CD14-positive monocyte (primary cell): ENCODE results near the gene PRAC1. TPM values are rescaled to one million over a fixed set of nuclear protein-coding genes. Genes with fewer than 3 reads are reported as not detected.

Source experiments
- DNase-seq, 3 donors: peaks; one replicate each; pipeline ENCODE4 v3.0.0-alpha.2; 2011 to 2022
- H2AFZ ChIP-seq: 2 replicates; pipeline ENCODE4 v1.6.0; 2012; ENCODE audit warnings: mild to moderate bottlenecking, low read depth, low read length, inconsistent platforms; ENCODE audit not compliant: insufficient read depth, poor library complexity, severe bottlenecking
- H3K27ac ChIP-seq, 2 donors: 1 replicate in 1 of 2; 2 replicates in 1 of 2; pipeline ENCODE4 v1.5.1; 2012 to 2013; ENCODE audit warnings: low read length in 2 of 2, control low read depth in 1 of 2, inconsistent platforms in 1 of 2, low read depth in 1 of 2, mild to moderate bottlenecking in 1 of 2
- H3K27me3 ChIP-seq, 2 donors: one replicate each; pipeline versions ENCODE4 v1.6.0 to v1.6.1; 2011 to 2013; ENCODE audit warnings: low read length in 2 of 2; ENCODE audit not compliant: control insufficient read depth in 2 of 2, insufficient read depth in 2 of 2
- H3K36me3 ChIP-seq, 2 donors: replicated peaks in 1 of 2; 1 replicate in 1 of 2; 2 replicates in 1 of 2; pipeline versions ENCODE4 v1.5.1 to v1.6.1; 2012 to 2013; ENCODE audit warnings: low read length in 2 of 2, control low read depth in 1 of 2, inconsistent platforms in 1 of 2, mild to moderate bottlenecking in 1 of 2; ENCODE audit not compliant: insufficient read depth in 2 of 2, control insufficient read depth in 1 of 2
- H3K4me1 ChIP-seq, 2 donors: 1 replicate in 1 of 2; 2 replicates in 1 of 2; pipeline versions ENCODE4 v1.5.1 to v1.6.1; 2012 to 2013; ENCODE audit warnings: low read length in 2 of 2, control low read depth in 1 of 2, inconsistent platforms in 1 of 2, mild to moderate bottlenecking in 1 of 2, moderate library complexity in 1 of 2; ENCODE audit not compliant: insufficient read depth in 2 of 2, control insufficient read depth in 1 of 2
- H3K4me2 ChIP-seq: replicated peaks from 2 replicates; pipeline ENCODE3; 2012; ENCODE audit warnings: low read length, moderate library complexity, mild to moderate bottlenecking; ENCODE audit not compliant: poor library complexity, severe bottlenecking; ENCODE audit errors: extremely low read depth
- H3K4me3 ChIP-seq, 3 experiments: fragments of 200-600 bp in 1 of 3; sonication (generic) in 1 of 3; replicated peaks in 1 of 3; 1 replicate in 2 of 3; 2 replicates in 1 of 3; pipeline ENCODE4 v1.5.1; 2011 to 2013; ENCODE audit warnings: low read length in 3 of 3, mild to moderate bottlenecking in 3 of 3, control low read depth in 2 of 3, low read depth in 2 of 3, inconsistent platforms in 1 of 3, moderate library complexity in 1 of 3
- H3K79me2 ChIP-seq: 2 replicates; pipeline ENCODE4 v1.6.0; 2012; ENCODE audit warnings: mild to moderate bottlenecking, control low read depth, inconsistent platforms, low read length, moderate library complexity; ENCODE audit not compliant: insufficient read depth
- H3K9ac ChIP-seq: 2 replicates; pipeline ENCODE4 v1.6.0; 2017; ENCODE audit warnings: low read length, mild to moderate bottlenecking; ENCODE audit not compliant: insufficient read depth, poor library complexity, severe bottlenecking
- H3K9me3 ChIP-seq, 2 donors: replicated peaks in 1 of 2; 1 replicate in 1 of 2; 2 replicates in 1 of 2; pipeline versions ENCODE4 v1.5.1 to v1.6.1; 2012 to 2013; ENCODE audit warnings: low read length in 2 of 2, control low read depth in 1 of 2; ENCODE audit not compliant: control insufficient read depth in 1 of 2, insufficient read depth in 1 of 2
- H4K20me1 ChIP-seq: 2 replicates; pipeline ENCODE4 v1.6.0; 2012; ENCODE audit warnings: mild to moderate bottlenecking, low read length, control low read depth, moderate library complexity; ENCODE audit not compliant: insufficient read depth
- H3K27ac Mint-ChIP-seq, 7 donors: one replicate each; pipeline ENCODE4 v1.8.0; 2020; ENCODE audit warnings: mild to moderate bottlenecking in 7 of 7, mixed read lengths in 7 of 7, moderate library complexity in 6 of 7, inconsistent platforms in 2 of 7
- H3K27me3 Mint-ChIP-seq, 3 donors: one replicate each; pipeline ENCODE4 v1.8.0; 2021 to 2022; ENCODE audit warnings: low read depth in 3 of 3, mild to moderate bottlenecking in 3 of 3, mixed read lengths in 3 of 3, moderate library complexity in 3 of 3, inconsistent platforms in 1 of 3
- H3K36me3 Mint-ChIP-seq, 2 donors: one replicate each; pipeline ENCODE4 v1.8.0; 2020; ENCODE audit warnings: mixed read lengths in 2 of 2, inconsistent platforms in 1 of 2, mild to moderate bottlenecking in 1 of 2
- H3K4me1 Mint-ChIP-seq: one replicate; pipeline ENCODE4 v1.8.0; 2020; ENCODE audit warnings: mild to moderate bottlenecking, mixed read lengths
- H3K4me3 Mint-ChIP-seq, 2 donors: one replicate each; pipeline ENCODE4 v1.8.0; 2020; ENCODE audit warnings: mild to moderate bottlenecking in 2 of 2, mixed read lengths in 2 of 2, moderate library complexity in 1 of 2
- H3K9me3 Mint-ChIP-seq, 7 donors: one replicate each; pipeline ENCODE4 v1.8.0; 2020 to 2022; ENCODE audit warnings: mixed read lengths in 7 of 7, mild to moderate bottlenecking in 6 of 7, moderate library complexity in 6 of 7, inconsistent platforms in 2 of 7
- CTCF ChIP-seq: fragments of 200-600 bp; IDR thresholded peaks from one replicate; pipeline ENCODE4 v1.8.0; 2022; ENCODE audit warnings: antibody characterized with exemption, mild to moderate bottlenecking
- WGBS: methylation state at CpG from one replicate; pipeline ENCODE4 v1.1.5; 2013; ENCODE audit warnings: missing lambda C conversion rate; ENCODE audit not compliant: insufficient coverage; 5-methylcytosine and 5-hydroxymethylcytosine counted together
- intact Hi-C, 2 donors: fragments of 100-400 bp; cut with micrococcal nuclease; formaldehyde crosslinking; loops; one replicate each; pipeline versions ENCODE4 v1.15.0 to v1.15.1; 2023
- polyA plus RNA-seq, 3 donors: library from polyadenylated mRNA; depleted of rRNA in 1 of 3; unstranded in 2 of 3; stranded (reverse) in 1 of 3; fragments of 300-500 nt in 2 of 3; fragments of >200 nt in 1 of 3; fragmentation: Illumina TruSeq in 2 of 3; gene quantifications; 1 replicate in 2 of 3; 2 replicates in 1 of 3; pipeline ENCODE4 v1.2.3, GENCODE V29; 2012 to 2021

The PRAC1 gene
- polyA plus RNA-seq, 3 donors, result not detected

GRCh38 chr17:48725004-48725287 lies 2.6 kb upstream of the PRAC1 start:
- no peaks in the 10 kb centered on the region for H3K79me2 ChIP-seq
- Mint-ChIP-seq H3K4me1 (peaks cover 33% of the 10 kb centered on the region), H3K27me3 (peaks cover 98 to 100% (median 100%) of the 10 kb centered on the region in 3 donors), H3K27ac (no peak overlapping the region), H3K9me3 (peaks cover 0 to 47% (median 21%) of the 10 kb centered on the region in 7 donors), H3K4me3 (peak overlapping the region in 1 of 2 donors; percentile 88), H3K36me3 (peaks cover 0 to 16% of the 10 kb centered on the region in 2 donors)
- H4K20me1 ChIP-seq, result no peaks in the 10 kb centered on the region
- no peaks in the 10 kb centered on the region for H3K36me3 ChIP-seq
- peaks cover 12 to 60% of the 10 kb centered on the region in 2 donors for H3K9me3 ChIP-seq
- no peak for DNase-seq
- no peak overlapping the region for H3K4me3 ChIP-seq
- WGBS, result 5% methylated on average over 9 of the region's 16 CpGs
- no peak overlapping the region for H2AFZ ChIP-seq
- H3K4me2 ChIP-seq, result no peak overlapping the region
- H3K9ac ChIP-seq, result no peak overlapping the region
- peaks cover 22% of the 10 kb centered on the region in 2 donors for H3K4me1 ChIP-seq
- H3K27me3 ChIP-seq, result peaks cover 96 to 100% of the 10 kb centered on the region in 2 donors
- intact Hi-C loops, result no loop called here
- no peak for TF ChIP-seq CTCF
- no peak overlapping the region for H3K27ac ChIP-seq

- Histone ChIP-seq H3K79me2 (no peaks in the 10 kb centered on the region), H3K9ac (no peak overlapping the region), H3K4me3 (peak overlapping the region in 1 of 3 experiments; percentile 8), H4K20me1 (no peaks in the 10 kb centered on the region), H3K27me3 (peaks cover 96 to 100% of the 10 kb centered on the region in 2 donors), H3K36me3 (no peaks in the 10 kb centered on the region), H2AFZ (no peak overlapping the region), H3K9me3 (peaks cover 10 to 64% of the 10 kb centered on the region in 2 donors), H3K27ac (no peak overlapping the region), H3K4me2 (peak overlapping the region; percentile 22), H3K4me1 (peaks cover 22% of the 10 kb centered on the region in 2 donors)
- H3K4me1 Mint-ChIP-seq, result peaks cover 32% of the 10 kb centered on the region
- H3K9me3 Mint-ChIP-seq, result peaks cover 0 to 47% (median 21%) of the 10 kb centered on the region in 7 donors
- DNase-seq, result peak; percentile 39 to 68 (median 65)
- H3K27me3 Mint-ChIP-seq, result peaks cover 98 to 100% (median 100%) of the 10 kb centered on the region in 3 donors
- H3K27ac Mint-ChIP-seq, result no peak overlapping the region
- H3K4me3 Mint-ChIP-seq, result peak overlapping the region; percentile 24 to 88
- TF ChIP-seq CTCF, result peak; percentile 81
- H3K36me3 Mint-ChIP-seq, result peaks cover 0 to 16% of the 10 kb centered on the region in 2 donors
- intact Hi-C loops, result no loop called here
- WGBS, result 6% methylated on average over 18 of the region's 32 CpGs
Observed at GRCh38 chr17:48724251-48725003, 2.1 kb upstream of the PRAC1 start.
